ENCODE results near the gene SLN. TPM values are rescaled to one million over a fixed set of nuclear protein-coding genes. Genes with fewer than 3 reads are reported as not detected.

The SLN gene
- total RNA-seq, 2 donors from 2014 or later, result not detected

DNA sequence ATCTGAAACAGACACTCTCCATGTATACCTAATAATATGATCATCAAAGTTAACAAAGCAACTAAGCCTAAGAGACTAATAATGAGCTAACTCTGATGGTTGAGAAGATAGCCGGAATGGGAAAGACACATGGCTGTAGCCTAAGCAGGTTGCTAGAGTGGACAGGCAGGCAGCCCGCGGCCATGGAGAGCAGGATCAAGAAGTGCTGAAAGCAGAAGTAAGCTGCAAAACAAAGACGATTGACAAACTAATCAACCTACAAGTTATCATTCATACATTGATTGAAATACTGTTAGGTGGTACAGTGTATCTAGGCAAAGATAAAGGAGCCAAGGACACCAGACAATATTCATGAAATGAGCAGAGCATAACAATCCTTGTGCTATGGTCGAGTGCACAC, 29.3 kb downstream of the SLN start:
- Mint-ChIP-seq H3K4me1 (no peaks in the 10 kb centered on the region), H3K27me3 (ENCODE audit: insufficient read depth) (no peaks in the 10 kb centered on the region), H3K36me3 (ENCODE audit: low read depth) (no peaks in the 10 kb centered on the region), H3K9me3 (no peaks in the 10 kb centered on the region), H3K4me3 (no peak overlapping the region), H3K27ac (no peak overlapping the region)
- H3K4me1 ChIP-seq (ENCODE audit: control insufficient read depth, insufficient read depth, low read length), result no peaks in the 10 kb centered on the region
- TF ChIP-seq, protein P1, sequence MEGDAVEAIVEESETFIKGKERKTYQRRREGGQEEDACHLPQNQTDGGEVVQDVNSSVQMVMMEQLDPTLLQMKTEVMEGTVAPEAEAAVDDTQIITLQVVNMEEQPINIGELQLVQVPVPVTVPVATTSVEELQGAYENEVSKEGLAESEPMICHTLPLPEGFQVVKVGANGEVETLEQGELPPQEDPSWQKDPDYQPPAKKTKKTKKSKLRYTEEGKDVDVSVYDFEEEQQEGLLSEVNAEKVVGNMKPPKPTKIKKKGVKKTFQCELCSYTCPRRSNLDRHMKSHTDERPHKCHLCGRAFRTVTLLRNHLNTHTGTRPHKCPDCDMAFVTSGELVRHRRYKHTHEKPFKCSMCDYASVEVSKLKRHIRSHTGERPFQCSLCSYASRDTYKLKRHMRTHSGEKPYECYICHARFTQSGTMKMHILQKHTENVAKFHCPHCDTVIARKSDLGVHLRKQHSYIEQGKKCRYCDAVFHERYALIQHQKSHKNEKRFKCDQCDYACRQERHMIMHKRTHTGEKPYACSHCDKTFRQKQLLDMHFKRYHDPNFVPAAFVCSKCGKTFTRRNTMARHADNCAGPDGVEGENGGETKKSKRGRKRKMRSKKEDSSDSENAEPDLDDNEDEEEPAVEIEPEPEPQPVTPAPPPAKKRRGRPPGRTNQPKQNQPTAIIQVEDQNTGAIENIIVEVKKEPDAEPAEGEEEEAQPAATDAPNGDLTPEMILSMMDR (conservative IDR thresholded peaks at IDR 0.05), result no peak
- H3K9me3 ChIP-seq (ENCODE audit: control insufficient read depth, low read length), result no peaks in the 10 kb centered on the region
- no peak overlapping the region for H3K4me3 ChIP-seq (ENCODE audit: low read length)
- DNase-seq, result no peak
- no peaks in the 10 kb centered on the region for H3K27me3 ChIP-seq (ENCODE audit: control insufficient read depth, insufficient read depth, low read length, poor library complexity, severe bottlenecking)
- H3K9ac ChIP-seq (ENCODE audit: extremely low read depth, low read length, poor library complexity, severe bottlenecking), result no peak overlapping the region
- H3K36me3 ChIP-seq (ENCODE audit: control insufficient read depth, insufficient read depth, low read length), result no peaks in the 10 kb centered on the region
- no peak overlapping the region for H3K27ac ChIP-seq (ENCODE audit: low read depth, low read length)
- WGBS, 2 experiments (ENCODE audit: insufficient coverage in 1 of 2, insufficient read length in 1 of 2), result 80 to 91% methylated on average over 1 to 5 of the region's 5 CpGs

DNA sequence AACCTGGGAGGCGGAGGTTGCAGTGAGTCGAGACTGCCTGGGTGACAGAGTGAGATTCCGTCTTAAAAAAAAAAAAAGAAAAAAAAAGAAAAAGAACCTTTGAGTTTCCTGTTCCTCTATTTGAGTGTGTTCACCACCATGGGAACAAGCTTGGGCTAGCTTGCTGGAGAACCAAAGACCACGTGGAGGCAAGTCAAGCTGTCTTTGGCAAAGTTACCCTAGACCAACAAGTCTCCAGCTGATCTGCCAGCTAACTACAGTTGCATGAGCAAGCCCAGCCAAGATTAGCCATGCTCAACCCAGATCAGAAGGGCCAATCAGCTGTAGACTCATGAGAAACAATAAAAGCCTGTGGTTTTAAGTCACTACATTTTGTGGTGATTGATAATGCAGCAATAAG, 29.7 kb downstream of the SLN start:
- Mint-ChIP-seq H3K4me3 (no peak overlapping the region), H3K36me3 (ENCODE audit: low read depth) (no peaks in the 10 kb centered on the region), H3K4me1 (no peaks in the 10 kb centered on the region), H3K27me3 (ENCODE audit: insufficient read depth) (no peaks in the 10 kb centered on the region), H3K9me3 (no peaks in the 10 kb centered on the region), H3K27ac (no peak overlapping the region)
- Histone ChIP-seq H3K4me1 (ENCODE audit: control insufficient read depth, insufficient read depth, low read length) (no peaks in the 10 kb centered on the region), H3K36me3 (ENCODE audit: control insufficient read depth, insufficient read depth, low read length) (no peaks in the 10 kb centered on the region), H3K9me3 (ENCODE audit: control insufficient read depth, low read length) (no peaks in the 10 kb centered on the region), H3K27me3 (ENCODE audit: control insufficient read depth, insufficient read depth, low read length, poor library complexity, severe bottlenecking) (no peaks in the 10 kb centered on the region), H3K4me3 (ENCODE audit: low read length) (no peak overlapping the region), H3K9ac (ENCODE audit: extremely low read depth, low read length, poor library complexity, severe bottlenecking) (no peak overlapping the region), H3K27ac (ENCODE audit: low read depth, low read length) (no peak overlapping the region)
- no peak for DNase-seq
- TF ChIP-seq, protein P1 (conservative IDR thresholded peaks at IDR 0.05), result no peak
- 93 to 94% methylated on average over 3 to 4 of the region's 4 CpGs for WGBS, 2 experiments (ENCODE audit: insufficient coverage in 1 of 2, insufficient read length in 1 of 2)

DNA sequence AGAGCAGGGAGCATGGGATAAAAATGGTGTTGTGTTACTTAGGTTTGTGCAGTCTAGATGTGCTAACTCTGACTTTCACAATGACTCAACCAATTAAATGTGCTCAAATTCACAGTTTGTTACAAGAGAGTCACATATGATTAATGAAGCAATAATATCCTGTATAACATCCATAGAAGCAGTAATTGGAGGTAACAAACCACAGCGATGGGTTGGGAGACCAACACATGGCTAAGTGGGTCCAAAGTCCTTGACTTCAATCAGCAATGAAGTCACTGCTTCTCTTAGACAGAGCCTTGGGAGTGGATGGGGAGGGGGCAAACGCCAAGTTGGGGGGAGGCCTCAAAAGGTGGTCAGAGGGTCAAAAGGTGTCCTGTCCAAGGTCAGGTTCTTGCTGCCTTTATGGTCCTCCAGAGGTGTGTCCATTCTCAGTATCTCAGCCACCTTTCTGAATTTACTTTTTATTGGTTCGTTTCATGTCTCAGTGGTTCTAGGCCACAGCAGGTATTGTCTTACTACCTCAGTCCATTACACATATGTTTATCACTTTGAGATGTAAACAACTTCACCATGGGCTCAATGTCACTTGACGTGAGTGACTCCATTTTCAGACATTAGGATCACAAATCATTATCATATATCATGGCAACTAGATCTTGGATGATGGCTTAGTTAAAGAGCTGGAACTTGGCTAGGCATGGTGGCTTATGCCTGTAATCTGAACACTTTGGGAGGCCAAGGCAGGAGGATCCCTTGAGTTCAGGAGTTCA, 32.4 kb downstream of the SLN start:
- no peak for DNase-seq

More for the DNA sequence above, 32.4 kb downstream of the SLN start:
- Mint-ChIP-seq H3K27me3 (ENCODE audit: insufficient read depth) (no peaks in the 10 kb centered on the region), H3K9me3 (no peaks in the 10 kb centered on the region), H3K36me3 (ENCODE audit: low read depth) (no peaks in the 10 kb centered on the region), H3K27ac (no peak overlapping the region), H3K4me3 (no peak overlapping the region), H3K4me1 (no peaks in the 10 kb centered on the region)
- no peak overlapping the region for H3K27ac ChIP-seq (ENCODE audit: low read depth, low read length)
- no peaks in the 10 kb centered on the region for H3K36me3 ChIP-seq (ENCODE audit: control insufficient read depth, insufficient read depth, low read length)
- no peaks in the 10 kb centered on the region for H3K4me1 ChIP-seq (ENCODE audit: control insufficient read depth, insufficient read depth, low read length)
- H3K4me3 ChIP-seq (ENCODE audit: low read length), result no peak overlapping the region
- no peak overlapping the region for H3K9ac ChIP-seq (ENCODE audit: extremely low read depth, low read length, poor library complexity, severe bottlenecking)
- no peaks in the 10 kb centered on the region for H3K27me3 ChIP-seq (ENCODE audit: control insufficient read depth, insufficient read depth, low read length, poor library complexity, severe bottlenecking)
- TF ChIP-seq, protein P1 (conservative IDR thresholded peaks at IDR 0.05), result no peak
- H3K9me3 ChIP-seq (ENCODE audit: control insufficient read depth, low read length), result no peaks in the 10 kb centered on the region
- 93 to 94% methylated on average over 3 to 4 of the region's 4 CpGs for WGBS, 2 experiments (ENCODE audit: insufficient coverage in 1 of 2, insufficient read length in 1 of 2)
